HG03025 (cell line): ENCODE data around the gene ARHGAP26.

ENCODE experiments used
- ATAC-seq: cut with Tn5 transposase; IDR thresholded peaks from one replicate; pipeline ENCODE4 v1.9.1; 2021; ENCODE audit warnings: mild to moderate bottlenecking, moderate library complexity; ENCODE audit not compliant: unreplicated experiment, low FRiP score

The ARHGAP26 gene

GRCh38 chr5:142869886-142870285 lies 99.7 kb downstream of the ARHGAP26 start:
- no peak for ATAC-seq

- ATAC-seq, result no peak
Observed at GRCh38 chr5:142870532-142871362, 100.6 kb downstream of the ARHGAP26 start.

- no peak for ATAC-seq
Observed at GRCh38 chr5:142871363-142872193, 101.4 kb downstream of the ARHGAP26 start.

GRCh38 chr5:142872217-142872616 lies 102.0 kb downstream of the ARHGAP26 start:
- no peak for ATAC-seq

- ATAC-seq, result no peak
Observed at GRCh38 chr5:142872795-142873194, 102.6 kb downstream of the ARHGAP26 start.

GRCh38 chr5:142873831-142874230 lies 103.7 kb downstream of the ARHGAP26 start:
- no peak for ATAC-seq

GRCh38 chr5:142874540-142874939 lies 104.4 kb downstream of the ARHGAP26 start:
- no peak for ATAC-seq

GRCh38 chr5:142875936-142876335 lies 105.8 kb downstream of the ARHGAP26 start:
- ATAC-seq, result no peak

GRCh38 chr5:142876817-142877216 lies 106.6 kb downstream of the ARHGAP26 start:
- no peak for ATAC-seq

GRCh38 chr5:142878111-142878510 lies 107.9 kb downstream of the ARHGAP26 start:
- ATAC-seq, result no peak

- no peak for ATAC-seq
Observed at GRCh38 chr5:142878638-142879037, 108.5 kb downstream of the ARHGAP26 start.

GRCh38 chr5:142881076-142881783 lies 111.1 kb downstream of the ARHGAP26 start:
- ATAC-seq, result no peak

GRCh38 chr5:142881784-142882126 lies 111.6 kb downstream of the ARHGAP26 start:
- no peak for ATAC-seq

GRCh38 chr5:142883025-142883424 lies 112.8 kb downstream of the ARHGAP26 start:
- no peak for ATAC-seq

- ATAC-seq, result no peak
Observed at GRCh38 chr5:142883438-142883837, 113.3 kb downstream of the ARHGAP26 start.

- ATAC-seq, result no peak
Observed at GRCh38 chr5:142884029-142884428, 113.9 kb downstream of the ARHGAP26 start.

GRCh38 chr5:142886211-142886610 lies 116.0 kb downstream of the ARHGAP26 start:
- ATAC-seq, result no peak

GRCh38 chr5:142886956-142887355 lies 116.8 kb downstream of the ARHGAP26 start:
- ATAC-seq, result no peak

GRCh38 chr5:142888469-142889085 lies 118.4 kb downstream of the ARHGAP26 start:
- no peak for ATAC-seq

GRCh38 chr5:142892021-142892420 lies 121.8 kb downstream of the ARHGAP26 start:
- no peak for ATAC-seq

GRCh38 chr5:142894315-142894714 lies 124.1 kb downstream of the ARHGAP26 start:
- no peak for ATAC-seq
